SHP77 treated with DMSO at 0.1 percent for 48 hours (cell line): ENCODE data around the gene CHPF.

Experiments used
- DNase-seq: peaks from one replicate; lab custom pipeline; 2025; lab: John Stamatoyannopoulos, UW

The CHPF gene

DNA sequence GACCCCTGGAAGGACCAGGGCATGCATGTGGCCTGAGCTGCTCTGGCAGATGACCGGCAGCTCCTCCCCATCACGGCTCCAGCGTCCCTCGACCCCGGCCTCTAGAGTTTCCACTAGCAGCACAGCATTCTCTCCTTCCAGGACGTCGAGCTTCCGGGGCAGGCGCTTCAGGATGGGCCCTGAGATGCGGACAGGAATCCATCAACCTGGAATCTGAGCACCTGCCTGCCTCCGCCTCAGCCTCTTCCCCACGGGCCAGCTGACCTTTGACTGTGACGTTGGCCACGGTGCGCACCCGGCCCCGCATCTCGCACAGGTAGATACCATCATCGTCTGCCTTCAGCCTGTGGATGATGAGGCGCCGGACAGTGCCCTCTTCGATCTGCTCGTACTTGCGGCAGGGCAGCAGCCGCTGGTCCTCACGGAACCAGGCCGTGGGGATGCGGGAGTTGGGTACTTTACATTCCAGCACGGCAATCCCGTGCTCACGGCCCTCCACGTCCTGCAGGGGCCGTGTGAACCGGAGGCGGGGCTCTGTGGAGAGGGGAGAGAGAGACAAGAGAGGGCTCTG lies 24.3 kb upstream of the CHPF start:
- DNase-seq: no peak

DNA sequence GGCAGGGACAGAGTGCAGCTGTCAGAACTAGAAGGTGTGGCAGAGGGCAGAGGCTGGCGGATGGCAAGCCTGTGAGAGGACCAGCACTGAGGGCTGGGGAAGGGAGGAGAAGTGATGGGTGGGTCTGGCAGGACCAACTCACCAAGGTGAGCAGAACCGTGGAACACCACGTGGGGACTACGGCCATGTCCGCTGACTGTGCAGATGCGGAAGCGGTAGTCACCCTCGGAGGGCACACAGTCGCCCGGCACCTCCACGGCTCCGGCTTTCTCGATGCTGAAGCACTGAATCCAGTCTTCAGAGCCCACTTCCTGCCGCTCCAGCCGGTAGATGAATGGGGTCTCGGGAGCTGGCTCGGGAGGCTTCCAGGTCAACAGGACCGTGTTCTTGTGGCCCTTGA lies 23.5 kb upstream of the CHPF start:
- no peak for DNase-seq

DNA sequence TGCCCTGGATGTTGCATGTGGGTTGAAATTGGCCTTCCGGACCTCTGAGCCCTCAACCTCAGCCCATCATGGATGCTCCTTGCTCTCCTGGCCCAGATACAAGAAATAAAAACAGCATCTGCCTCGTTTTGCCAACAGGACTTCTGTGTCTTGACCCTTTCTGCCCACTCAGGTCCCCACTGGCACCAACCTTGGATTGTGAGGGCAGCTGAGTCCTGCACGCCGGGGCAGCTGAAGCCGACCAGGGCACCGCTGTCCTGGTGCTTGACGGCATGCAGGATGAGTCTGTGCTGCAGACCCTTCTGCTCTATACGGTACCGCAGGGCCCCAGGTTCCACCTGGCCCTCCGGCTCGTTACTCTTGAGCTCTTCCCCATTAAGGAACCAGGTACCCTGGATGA lies 23.0 kb upstream of the CHPF start:
- no peak for DNase-seq

DNA sequence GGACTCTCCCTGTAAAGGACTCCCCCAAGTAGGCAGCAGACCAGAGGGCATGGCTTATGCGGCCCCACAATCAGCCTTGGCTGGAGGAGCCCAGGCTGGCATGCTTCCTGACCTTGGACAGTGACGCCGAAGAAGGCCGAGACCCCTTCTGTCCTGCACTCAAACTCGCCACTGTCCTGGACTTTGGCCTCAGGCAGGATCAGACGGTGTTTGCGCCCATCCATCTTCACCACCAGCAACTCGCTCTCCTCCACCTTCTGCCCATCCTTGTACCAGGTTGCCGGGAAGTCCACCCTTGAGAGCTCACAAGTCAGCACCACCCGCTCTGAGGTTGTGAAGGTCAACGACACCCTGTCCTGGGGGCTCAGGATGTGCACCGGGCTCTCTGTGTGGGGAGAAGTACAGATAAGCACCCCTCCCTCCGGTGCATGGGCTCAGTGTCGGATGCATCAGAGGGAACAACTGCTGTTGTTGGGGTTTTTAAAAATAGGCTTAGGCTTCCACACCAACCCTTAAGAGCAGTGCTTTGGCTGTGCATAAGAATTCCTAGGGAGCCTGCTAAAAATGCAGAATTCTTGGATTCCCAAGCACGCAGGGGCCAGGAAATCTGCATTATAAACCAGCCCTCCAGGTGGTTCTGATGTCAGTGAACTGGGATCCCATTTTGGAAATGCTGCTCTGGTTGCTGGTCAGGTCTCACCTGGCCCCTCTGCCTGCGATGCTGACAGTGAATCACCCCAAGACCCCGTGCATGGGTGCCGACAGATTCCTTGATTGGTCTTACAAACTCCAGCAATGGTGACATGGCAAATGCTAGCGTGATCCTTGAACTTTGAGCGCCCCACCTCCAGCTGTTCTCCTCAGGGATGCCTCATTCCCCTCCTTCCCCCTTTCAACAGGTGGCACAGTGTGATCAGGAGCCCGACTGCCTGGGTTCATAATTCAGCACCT lies 21.8 kb upstream of the CHPF start:
- DNase-seq: no peak

DNA sequence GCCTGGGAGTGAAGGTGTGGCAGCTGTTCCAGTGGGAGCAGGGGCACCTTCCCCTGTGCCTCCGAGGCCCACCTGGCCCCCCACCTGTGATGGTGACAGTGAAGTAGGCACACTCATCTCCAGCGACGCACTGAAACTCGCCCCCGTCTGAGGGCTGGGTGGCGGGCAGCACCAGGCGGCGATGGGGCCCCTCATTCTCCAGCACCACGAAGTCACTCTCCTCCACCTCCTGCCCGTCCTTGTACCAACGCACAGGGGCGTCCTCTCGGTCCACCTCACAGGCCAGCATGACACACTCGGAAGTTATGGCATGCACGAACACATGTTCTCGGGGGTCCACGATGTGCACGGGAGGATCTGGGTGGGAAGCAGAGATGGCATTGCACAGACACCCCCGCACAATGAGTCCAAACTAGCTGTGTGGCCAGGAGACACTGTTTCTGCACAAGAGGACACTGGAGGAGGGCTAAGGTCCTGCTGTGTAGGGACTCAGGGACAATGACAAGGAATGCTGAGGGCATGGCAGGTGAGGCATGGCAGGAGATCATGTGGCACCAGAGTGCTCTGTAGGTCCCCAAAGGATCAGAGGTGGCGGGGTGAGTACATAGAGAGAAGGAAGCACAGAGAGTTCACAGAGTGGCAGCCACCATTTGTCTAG lies 19.8 kb upstream of the CHPF start:
- no peak for DNase-seq

DNA sequence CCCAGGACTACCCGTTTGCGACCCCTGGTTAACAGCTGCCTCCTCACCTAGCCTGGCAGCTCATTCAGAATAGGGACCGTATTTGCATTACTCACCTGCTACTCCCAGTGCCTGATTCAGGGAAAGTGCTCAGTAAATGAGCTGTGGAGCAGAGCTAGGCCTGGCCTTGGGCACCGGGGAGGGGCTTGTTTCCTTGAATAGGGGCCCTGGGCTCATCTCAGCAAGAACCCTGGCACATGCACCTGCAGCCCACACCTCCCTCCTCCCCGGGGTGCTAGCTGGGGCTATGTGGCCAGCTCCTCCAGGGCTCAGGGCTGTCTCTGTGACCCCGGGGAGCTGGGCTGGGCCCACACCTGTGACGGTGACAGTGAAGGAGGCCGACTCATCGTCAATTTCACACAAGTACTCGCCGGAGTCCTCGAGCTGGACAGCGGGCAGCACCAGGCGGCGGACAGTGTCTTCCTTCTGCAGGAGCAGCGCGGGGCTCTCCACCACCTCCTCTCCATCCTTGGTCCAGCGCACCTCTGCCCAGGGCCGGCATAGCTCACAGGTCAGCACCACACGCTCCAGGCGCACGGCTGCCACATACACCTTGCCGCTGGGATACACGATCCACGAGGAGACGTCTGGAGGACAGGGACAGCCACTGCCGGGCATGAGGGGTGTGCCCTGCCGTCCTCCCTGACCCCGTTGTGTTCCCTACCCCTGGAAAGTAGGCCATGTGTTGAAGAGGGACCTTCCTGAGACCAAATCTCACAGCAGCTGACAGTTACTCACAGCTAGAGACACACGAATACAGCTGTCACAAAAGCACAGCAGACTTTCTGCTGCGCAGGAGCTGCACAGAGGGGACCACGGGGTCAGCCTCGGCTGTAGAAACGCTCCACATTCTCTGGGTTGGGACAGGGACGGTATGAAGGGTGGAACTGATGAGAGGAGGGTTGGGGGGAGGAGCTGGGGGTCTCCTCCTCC lies 18.7 kb upstream of the CHPF start:
- DNase-seq: no peak

DNA sequence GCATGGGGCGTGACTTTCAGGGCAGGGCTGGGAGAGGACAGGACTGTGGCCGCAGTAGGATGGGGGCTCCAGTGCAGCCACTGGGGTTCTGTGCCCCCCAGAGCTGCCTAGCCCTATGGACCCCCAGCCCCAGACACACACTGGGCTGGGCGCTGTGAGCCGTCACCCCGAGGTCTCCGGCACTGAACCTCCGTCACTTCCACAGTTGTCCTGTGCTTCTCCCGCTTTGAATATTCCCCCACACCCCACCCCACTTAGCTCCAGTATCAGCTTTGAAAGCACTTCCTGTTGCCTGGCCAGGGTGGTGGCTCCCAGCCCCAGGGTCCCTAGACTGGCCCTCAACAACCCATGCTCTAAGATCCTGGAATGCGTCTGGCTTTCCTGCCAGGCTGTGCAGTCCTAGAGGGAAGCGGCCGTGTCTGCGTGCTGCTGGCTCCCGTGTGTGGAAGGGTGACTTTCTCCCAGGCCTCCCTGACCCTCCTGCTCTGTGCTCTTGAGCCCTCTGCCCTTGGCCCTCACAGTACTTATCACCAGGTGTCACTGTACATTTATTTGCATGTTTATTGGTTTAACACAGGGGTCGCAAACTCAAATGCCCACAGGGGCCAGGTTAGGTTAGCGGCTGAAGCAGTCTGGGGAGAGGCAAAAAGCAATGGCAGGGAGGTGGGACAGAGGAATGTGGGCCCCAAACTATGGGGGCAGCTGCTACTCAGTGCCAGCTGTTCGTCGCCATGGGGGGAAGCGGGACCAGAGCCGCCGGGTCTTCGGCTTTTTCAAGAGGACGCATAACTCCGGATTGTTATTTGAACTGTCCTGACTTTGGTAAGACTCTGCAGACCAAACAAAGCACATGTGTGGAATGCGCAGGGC lies 17.8 kb upstream of the CHPF start:
- no peak for DNase-seq

DNA sequence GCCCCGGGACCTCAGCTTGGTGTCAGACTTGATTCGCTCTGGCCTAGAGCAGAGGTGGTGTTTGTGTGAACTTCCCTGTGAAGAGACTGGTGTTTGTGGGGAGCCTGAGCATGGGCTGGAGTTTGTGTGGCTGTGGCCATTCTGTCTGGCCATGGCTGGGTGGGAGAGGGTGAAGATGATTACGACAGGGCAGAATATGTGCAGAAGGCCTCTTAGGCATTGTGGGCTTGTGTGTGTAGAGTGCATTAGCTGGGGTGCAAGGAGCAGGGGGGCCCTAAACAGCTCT lies 17.2 kb upstream of the CHPF start:
- no peak for DNase-seq

DNA sequence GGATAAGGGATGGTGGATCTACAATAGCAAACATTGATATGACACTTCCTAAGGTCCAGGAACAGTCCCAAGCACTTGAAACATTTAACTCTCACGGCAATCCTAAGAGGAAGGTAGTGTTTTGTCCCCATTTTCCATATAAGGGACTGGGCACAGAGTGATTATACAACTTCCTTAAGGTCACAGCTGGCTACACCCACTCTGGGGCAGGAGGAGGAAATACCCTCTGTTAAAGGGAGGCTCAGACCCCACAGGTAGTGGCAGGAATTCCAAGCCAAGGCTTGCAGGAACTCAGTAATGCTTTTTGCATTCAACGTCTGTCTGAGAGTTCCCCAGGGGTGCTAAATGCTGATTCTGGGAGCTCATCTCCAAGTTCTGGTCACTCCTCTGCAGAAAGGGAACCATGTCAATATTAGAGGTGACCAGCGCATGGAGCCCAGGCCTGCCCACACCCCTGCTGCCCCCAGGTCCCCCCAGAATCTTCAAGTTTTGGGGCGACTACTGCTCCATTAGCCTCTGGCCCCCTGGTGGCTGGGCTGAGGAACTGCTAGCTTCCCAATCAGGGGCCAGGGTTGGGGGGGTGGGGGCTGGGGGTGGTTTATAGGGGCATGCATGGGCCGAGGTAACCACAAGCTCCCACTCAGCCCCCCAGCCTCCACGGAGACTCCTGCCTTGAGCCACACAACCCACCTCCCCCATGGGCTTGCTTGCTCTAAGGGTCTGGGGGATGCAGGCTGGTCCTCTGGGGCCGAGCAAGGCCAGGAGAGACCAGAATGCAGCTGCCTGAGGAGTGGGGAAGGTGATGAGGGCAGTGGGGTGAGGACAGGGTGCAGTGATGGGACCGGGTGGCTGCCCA lies 16.7 kb upstream of the CHPF start:
- DNase-seq: no peak

DNA sequence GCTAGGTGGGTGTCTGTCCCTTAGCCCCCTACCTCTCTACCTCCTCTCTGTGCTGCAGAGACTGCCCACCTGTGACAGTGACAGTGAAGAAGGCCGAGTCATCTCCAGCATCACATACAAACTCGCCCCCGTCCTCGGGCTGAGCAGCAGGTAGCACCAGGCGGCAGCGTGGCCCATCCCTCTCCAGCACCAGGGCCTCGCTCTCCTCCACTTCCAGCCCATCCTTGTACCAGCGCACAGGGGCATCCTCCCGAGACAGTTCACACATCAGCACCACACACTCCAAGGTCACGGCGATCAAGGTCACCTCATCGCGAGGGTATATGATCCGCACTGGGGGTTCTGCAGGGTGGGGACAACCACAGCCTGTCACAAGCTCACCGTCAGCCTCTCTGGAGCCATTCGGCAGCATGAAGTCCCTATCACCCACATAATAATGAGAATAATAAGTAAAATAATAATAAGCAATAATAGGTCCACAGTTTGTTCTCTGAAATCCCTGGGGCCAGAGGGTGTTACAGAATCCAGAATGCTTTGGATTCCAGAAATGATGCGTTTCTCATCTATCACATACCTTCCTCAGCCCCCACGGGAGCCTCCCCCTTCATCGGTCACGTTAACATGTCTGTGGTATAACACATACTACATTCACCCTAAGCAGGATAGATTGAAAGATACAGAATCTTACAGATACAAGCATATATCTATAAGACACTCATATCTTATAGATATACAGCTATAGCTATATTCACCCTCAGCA lies 15.7 kb upstream of the CHPF start:
- DNase-seq: no peak

DNA sequence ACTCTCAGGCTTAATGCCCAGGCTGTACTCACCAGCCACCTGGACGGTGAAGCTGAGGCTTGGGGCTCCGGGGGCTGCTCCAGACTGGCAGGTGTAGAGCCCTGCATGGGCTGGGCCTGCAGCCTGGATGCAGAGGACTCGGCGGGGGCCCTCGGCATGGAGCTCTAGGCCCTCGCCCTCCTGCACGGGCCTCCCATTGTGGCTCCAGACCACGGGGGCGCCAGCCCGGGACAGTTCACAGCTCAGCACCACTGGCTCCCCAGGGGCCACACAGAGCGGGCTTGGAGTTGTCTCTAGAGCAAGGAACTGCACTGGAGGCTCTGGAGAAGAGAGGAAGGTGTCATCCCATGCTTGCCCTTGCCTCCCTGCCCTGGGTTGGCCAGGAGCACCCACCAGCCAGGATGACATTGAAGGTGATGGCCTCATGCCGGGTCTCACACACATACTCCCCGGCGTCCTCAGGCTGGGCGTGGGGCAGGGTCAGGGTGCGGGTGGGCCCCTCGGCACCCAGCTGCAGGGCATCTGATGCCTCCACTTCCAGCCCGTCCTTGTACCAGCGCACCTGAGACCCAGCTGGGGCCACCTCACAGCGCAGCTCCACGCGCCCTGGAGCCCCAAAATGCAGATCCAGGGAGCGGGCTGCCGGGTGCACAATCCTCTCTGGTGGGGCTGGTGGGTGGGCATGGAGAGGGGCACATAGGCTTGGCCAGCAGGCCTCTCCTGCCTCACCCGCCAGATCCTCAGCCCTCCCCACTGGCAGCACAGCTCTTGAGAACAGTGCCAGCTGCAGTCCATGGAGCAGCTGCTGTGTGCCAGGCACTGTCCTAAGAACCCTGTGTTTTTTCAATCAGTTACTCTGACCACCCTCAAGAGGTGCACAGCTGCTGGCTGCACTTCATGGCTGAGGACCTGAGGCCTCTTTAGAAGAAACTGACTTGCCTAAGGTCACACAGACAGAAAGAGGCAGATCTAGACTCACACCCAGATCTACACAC lies 14.5 kb upstream of the CHPF start:
- no peak for DNase-seq

DNA sequence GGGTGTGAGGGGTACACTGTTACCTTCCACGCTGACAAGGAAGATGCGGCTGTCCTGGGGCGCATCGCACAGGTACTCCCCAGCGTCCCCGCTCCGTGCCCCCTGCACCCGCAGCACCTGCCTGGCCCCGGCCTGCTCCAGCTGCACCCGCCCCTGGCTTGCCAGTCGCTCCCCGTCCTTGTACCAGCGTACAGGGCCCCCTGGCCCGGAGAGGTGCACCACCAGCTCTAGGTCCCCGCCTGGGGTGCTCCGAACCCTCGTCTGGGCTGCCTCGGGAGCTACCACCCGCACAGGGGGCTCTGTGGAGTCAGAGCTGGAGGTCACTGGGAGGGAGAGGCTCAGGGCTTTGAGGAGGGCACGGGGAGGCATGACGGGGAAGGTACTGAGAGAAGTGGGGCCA lies 13.7 kb upstream of the CHPF start:
- DNase-seq: no peak

DNA sequence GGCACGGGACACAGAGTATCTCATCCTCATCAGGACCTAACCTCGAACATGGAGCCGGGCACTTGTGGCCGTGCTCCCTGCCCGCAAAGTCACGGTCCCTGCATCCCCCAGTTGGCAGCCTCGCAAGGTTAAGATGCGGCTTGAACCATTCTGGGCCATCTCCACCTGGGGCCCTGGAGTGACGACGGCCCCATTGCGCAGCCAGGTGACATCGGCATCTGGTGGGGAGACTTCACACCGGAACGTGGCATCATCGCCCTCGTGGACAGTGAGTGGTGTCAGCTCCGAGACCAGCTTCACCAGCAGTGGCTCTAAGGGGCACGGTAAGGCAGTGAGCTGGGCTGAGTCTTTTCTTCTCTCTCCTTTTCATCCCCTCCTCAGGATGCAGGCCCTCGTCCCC lies 12.8 kb upstream of the CHPF start:
- no peak for DNase-seq

DNA sequence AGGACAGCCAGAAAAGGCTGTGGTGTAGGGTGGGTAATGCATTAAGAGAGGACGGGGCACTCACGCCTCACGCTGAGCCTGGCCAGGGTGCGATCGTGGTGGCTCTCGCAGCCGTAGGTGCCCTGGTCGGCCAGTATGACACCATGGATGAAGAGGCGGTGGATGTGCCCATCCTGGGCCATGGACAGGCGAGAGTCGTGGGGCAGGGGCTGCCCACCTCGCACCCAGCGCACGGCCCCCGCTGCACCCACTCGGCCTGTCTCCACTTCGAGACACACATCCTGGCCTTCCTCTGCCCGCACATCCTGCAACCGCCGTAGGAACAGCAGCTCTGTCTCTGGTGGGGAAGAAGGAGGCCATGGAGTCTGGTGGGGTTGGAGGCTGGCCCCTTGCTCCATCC lies 12.3 kb upstream of the CHPF start:
- no peak for DNase-seq

DNA sequence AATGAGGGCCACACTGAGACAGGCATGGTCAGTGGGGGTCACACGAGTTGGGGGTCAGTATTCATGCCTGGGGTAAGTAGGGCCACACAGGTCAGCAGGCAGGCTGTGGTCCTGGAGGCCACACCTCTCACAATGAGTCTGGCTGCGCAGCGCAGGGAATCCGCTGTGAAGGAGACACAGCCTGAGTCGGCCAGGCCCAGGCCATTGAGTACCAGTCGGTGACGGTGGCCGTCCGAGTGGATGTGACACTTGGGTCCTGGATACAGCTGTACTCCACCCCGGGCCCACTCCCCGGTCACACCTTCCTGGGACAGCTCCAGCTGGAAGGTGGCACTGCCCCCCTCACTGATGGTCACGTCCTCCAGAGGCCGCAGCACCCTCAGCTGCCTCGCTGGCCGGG lies 10.7 kb upstream of the CHPF start:
- no peak for DNase-seq

DNA sequence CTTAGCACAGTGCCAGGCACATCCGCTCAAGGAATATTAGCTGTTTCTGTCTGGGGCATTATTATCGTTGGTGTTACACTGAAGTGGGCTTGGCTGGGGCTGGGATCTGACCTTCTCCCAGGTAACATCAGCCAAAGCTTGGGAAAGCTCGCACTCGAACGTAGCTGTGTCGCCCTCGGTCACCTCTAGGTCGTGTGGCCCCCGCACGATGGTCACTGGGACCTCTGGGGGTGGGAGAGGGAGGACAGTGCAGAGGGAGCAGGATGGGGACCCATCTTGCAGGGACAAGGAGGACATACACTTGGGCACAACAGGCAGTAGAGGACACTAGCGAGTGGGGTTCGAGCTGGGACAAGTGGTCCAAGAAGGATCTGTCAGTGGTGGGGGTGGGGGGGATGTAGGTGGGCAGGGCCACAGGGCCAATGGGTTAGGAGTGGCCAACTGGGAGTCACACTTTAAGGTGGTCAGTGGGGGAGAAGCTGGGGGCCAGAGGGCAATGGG lies 9.9 kb upstream of the CHPF start:
- DNase-seq: no peak

DNA sequence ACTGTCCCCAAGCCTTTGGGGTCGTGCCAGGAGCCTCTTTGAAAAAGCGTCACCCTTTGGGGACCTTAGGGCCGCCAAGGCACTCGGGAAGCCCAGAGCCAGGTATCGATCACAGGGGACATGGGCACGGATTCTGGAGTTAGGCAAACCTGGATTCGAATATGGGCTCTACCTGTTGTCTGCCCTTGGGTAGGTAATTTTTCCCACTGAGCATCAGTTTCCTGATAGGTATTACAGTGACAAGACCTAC lies 9.5 kb upstream of the CHPF start:
- DNase-seq: no peak

DNA sequence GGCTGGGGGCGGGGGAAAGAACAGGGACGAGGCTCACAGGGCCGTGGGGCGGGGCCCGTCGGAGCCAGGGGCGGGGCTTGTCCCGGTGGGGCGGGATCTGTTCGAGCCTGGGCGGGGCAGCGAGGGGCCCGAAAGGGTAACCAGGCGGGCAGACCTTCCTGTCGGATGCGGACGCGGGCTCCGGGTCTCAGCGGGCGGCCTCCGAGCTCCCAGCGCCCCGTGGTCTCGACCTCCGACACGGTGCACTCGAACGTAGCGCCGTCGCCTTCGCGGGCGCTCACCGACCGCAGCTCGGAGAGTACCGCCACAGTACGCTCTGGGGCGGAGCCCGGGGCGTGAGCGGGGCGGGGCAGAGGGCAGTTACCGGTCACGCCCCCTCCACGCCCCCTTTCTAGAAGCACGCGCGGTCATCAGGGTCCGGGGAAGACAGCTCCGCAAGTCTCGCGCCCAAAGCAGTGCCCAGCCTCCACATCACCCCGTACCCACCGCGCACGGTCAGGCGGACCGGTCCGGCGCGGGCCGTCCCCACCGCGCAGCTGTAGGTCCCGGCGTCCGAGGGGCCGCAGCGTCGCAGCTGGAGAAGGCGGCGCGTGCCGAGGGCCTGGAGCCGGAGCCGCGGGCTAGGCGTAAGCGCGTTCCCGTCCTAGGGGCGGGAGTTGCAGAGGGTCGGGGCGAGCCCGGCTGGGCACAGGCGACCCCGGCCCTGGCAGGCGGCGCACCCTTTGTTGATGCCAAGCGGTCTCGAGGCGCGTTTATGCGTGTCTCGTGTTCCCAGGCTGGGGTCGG lies 9.0 kb upstream of the CHPF start:
- DNase-seq: peak; percentile 68
